K562 (cell line): ENCODE data around the gene VAT1L. TPM values are rescaled to one million over a fixed set of nuclear protein-coding genes. Genes with fewer than 3 reads are reported as not detected.

ENCODE experiments used
- ATAC-seq: fragments of 200-7000 bp; cut with Tn5 transposase; 3 replicates; pipeline ENCODE4 v1.9.1; 2020; ENCODE audit warnings: moderate library complexity
- BruUV-seq: library from RNA; stranded (reverse); fragments of 400-500 nt; replicated peaks from 2 replicates; lab custom pipeline; 2021; lab: Mats Ljungman, UMichigan
- CTCF ChIA-PET: fragments of 300-600 bp; formaldehyde crosslinking; extraction: SDS; loops from one replicate; lab custom pipeline; 2021; ENCODE audit warnings: low intra/inter-chr PET ratio; lab: Yijun Ruan, JAX
- POLR2A ChIA-PET: fragments of 300-600, 350-650 bp; sonication (Branson Sonifier 250); formaldehyde crosslinking; extraction: SDS; loops from one replicate; lab custom pipeline; 2021; ENCODE audit warnings: antibody characterized with exemption, inconsistent platforms; lab: Yijun Ruan, JAX
- DNase-seq, 4 experiments: peaks; one replicate each; pipeline versions ENCODE4 v3.0.0 to v3.0.0-alpha.2; 2011 to 2018; ENCODE audit warnings: low spot score in 3 of 4, mixed read lengths in 3 of 4; ENCODE audit errors: extremely low read depth in 1 of 4
- FAIRE-seq: peaks from 2 replicates; lab custom pipeline; 2011; peaks lifted over from hg19 to GRCh38; lab: Jason Lieb, UNC
- H2AFZ ChIP-seq: 2 replicates; pipeline ENCODE4 v1.6.0; 2011; ENCODE audit warnings: low read depth, low read length, control low read depth, inconsistent platforms
- H3K27ac ChIP-seq: fragments of 200-600 bp; 3 replicates; pipeline ENCODE4 v1.8.0; 2011; ENCODE audit warnings: low read depth, mild to moderate bottlenecking, control low read depth, inconsistent platforms, low read length, moderate library complexity, mixed read lengths; ENCODE audit errors: extremely low read depth
- H3K27me3 ChIP-seq, 2 experiments: fragments of 300-600 bp in 1 of 2; 2 replicates in 1 of 2; 3 replicates in 1 of 2; pipeline versions ENCODE4 v1.6.0 to v1.8.0; 2011; ENCODE audit warnings: inconsistent platforms in 2 of 2, low read length in 2 of 2, mild to moderate bottlenecking in 1 of 2, mixed read lengths in 1 of 2, moderate library complexity in 1 of 2; ENCODE audit not compliant: control insufficient read depth in 2 of 2, insufficient read depth in 2 of 2
- H3K36me3 ChIP-seq: fragments of 300-600 bp; 3 replicates; pipeline ENCODE4 v1.8.0; 2011; ENCODE audit warnings: mild to moderate bottlenecking, low read length, inconsistent platforms; ENCODE audit not compliant: control insufficient read depth, insufficient read depth
- H3K4me1 ChIP-seq, 2 experiments: fragments of 200-600 bp in 1 of 2; replicated peaks in 1 of 2; 2 replicates in 1 of 2; 3 replicates in 1 of 2; pipeline versions ENCODE4 v1.5.1 to v1.8.0; 2011; ENCODE audit warnings: inconsistent platforms in 2 of 2, low read length in 2 of 2, mild to moderate bottlenecking in 1 of 2, mixed read lengths in 1 of 2, moderate library complexity in 1 of 2; ENCODE audit not compliant: control insufficient read depth in 2 of 2, insufficient read depth in 2 of 2
- H3K4me2 ChIP-seq: 2 replicates; pipeline ENCODE4 v1.6.1; 2011; ENCODE audit warnings: low read length, control low read depth, inconsistent platforms, mixed read lengths; ENCODE audit not compliant: insufficient read depth
- H3K4me3 ChIP-seq: fragments of 200-600 bp; sonication (generic), shearing (Covaris generic); 2 replicates; pipeline ENCODE4 v1.5.1; 2016; ENCODE audit warnings: control low read depth, inconsistent platforms
- H3K79me2 ChIP-seq: fragments of 200-600 bp; 3 replicates; pipeline ENCODE4 v1.8.0; 2011; ENCODE audit warnings: low read length, inconsistent platforms; ENCODE audit not compliant: control insufficient read depth, insufficient read depth
- H3K9ac ChIP-seq, 2 experiments: 2 replicates each; pipeline versions ENCODE4 v1.6.0 to v1.6.1; 2011; ENCODE audit warnings: low read depth in 2 of 2, low read length in 2 of 2, control low read depth in 1 of 2, inconsistent platforms in 1 of 2, mild to moderate bottlenecking in 1 of 2, mixed read lengths in 1 of 2; ENCODE audit not compliant: insufficient read depth in 1 of 2
- H3K9me1 ChIP-seq: one replicate; pipeline ENCODE4 v1.6.0; 2011; ENCODE audit warnings: inconsistent platforms, mild to moderate bottlenecking, low read length, moderate library complexity; ENCODE audit not compliant: control insufficient read depth, insufficient read depth
- H3K9me3 ChIP-seq: replicated peaks from 2 replicates; pipeline ENCODE4 v1.5.1; 2011; ENCODE audit warnings: low read depth, low read length, inconsistent platforms; ENCODE audit not compliant: control insufficient read depth, insufficient read depth
- H4K20me1 ChIP-seq: replicated peaks from 2 replicates; pipeline ENCODE4 v1.6.1; 2011; ENCODE audit warnings: low read length, inconsistent platforms, mixed read lengths; ENCODE audit not compliant: control insufficient read depth, insufficient read depth
- SAFB ChIP-seq: fragments of 200-400 bp; formaldehyde crosslinking; IDR thresholded peaks from 2 replicates; pipeline ENCODE4 v1.6.1; 2017; ENCODE audit warnings: low read depth, low read length, borderline replicate concordance
- SIRT6 ChIP-seq: IDR thresholded peaks from one replicate; pipeline ENCODE4 v1.6.1; 2012; ENCODE audit warnings: low read depth, mild to moderate bottlenecking, control low read depth, inconsistent platforms, low read length, moderate library complexity
- WGBS: fragments of 100-300 bp; shearing (Covaris generic); methylation state at CpG from one replicate; pipeline ENCODE4 v1.1.6; 2016; ENCODE audit warnings: low coverage, mixed read lengths; ENCODE audit not compliant: insufficient coverage; ENCODE audit errors: missing lambda C conversion rate; 5-methylcytosine and 5-hydroxymethylcytosine counted together
- in situ Hi-C: fragments of 300-500 bp; cut with MboI; formaldehyde crosslinking; loops from 4 replicates; pipeline ENCODE4 v1.15.0; 2018; ENCODE audit warnings: inconsistent platforms, mixed read lengths
- intact Hi-C: fragments of 100-400 bp; cut with micrococcal nuclease; formaldehyde crosslinking; loops from 2 replicates; pipeline ENCODE4 v1.14.2; 2022
- polyA plus RNA-seq, 8 experiments: library from polyadenylated mRNA; depleted of rRNA in 4 of 8; stranded (reverse) in 5 of 8; unstranded in 3 of 8; fragments of >200 nt; fragmentation: Nextera tagmentation in 2 of 8; fragmentation: Illumina TruSeq in 1 of 8; extraction: Ambion mirVana in 2 of 8; extraction: Trizol in 1 of 8; gene quantifications; 2 replicates each; pipeline versions ENCODE4 v1.2.1 to v1.2.3, GENCODE V29; 2011 to 2014; ENCODE audit warnings: inconsistent platforms in 1 of 8, missing spikeins in 1 of 8
- total RNA-seq, 7 experiments: library from RNA; depleted of rRNA in 6 of 7; stranded (reverse); fragments of >200 nt in 6 of 7; fragmentation: Illumina TruSeq in 2 of 7; extraction: Trizol in 2 of 7; gene quantifications; 2 replicates each; pipeline versions ENCODE4 v1.2.1 to v1.2.3, GENCODE V29; 2011 to 2021; ENCODE audit warnings: low replicate concordance in 1 of 7
- TF ChIP-seq, protein P1 (sequence below): fragments of 450-650 bp; conservative IDR thresholded peaks from 2 replicates; pipeline ENCODE4 v1.6.1; 2016; ENCODE audit warnings: missing genetic modification characterization, low read depth, mild to moderate bottlenecking, missing compliant biosample characterization, moderate library complexity

The VAT1L gene
- total and polyA plus RNA-seq, 9 of the 15 experiments (the other 6 are each of a cell fraction or from before 2014, with no cell fraction given) = 0.01 TPM; not detected in 8

DNA sequence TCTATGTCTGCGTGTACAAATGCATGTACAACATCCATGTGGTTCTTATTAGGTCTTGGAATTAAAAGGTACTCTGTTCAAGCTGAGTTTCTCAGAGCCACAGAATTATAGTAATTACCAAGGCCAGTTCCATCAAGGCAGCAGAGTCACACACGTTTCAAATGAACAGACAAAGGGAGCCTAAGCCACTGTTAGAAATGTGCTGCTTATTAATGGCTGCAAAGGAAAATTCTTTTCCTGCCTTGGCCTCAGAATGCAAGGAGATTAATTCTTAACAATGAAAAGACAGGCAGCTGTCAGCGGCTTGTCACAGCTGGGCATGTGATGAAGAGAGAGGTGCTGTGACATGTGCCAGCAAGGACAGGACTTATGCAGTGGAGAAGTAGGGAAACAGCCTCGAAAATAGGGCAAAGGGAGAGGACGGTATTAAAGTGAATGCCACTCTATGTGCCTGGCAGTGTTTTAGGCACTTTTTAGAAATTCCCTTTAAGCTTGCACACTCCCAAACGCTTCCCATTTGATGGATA is 133.9 kb downstream of the VAT1L start:
- Histone ChIP-seq H3K27me3 (peaks cover 0 to 9% of the 10 kb centered on the region in 2 experiments; a peak in 3 of 5 replicates), H3K4me3 (no peak overlapping the region), H3K27ac (no peak overlapping the region), H3K9ac (no peak overlapping the region), H3K9me1 (no peaks in the 10 kb centered on the region), H3K4me1 (no peaks in the 10 kb centered on the region), H3K4me2 (no peak overlapping the region), H3K79me2 (no peaks in the 10 kb centered on the region), H3K9me3 (no peaks in the 10 kb centered on the region), H3K36me3 (no peaks in the 10 kb centered on the region), H2AFZ (no peak overlapping the region), H4K20me1 (no peaks in the 10 kb centered on the region)
- ATAC-seq (no peak), FAIRE-seq (no peak), DNase-seq (no peak)
- CTCF ChIA-PET = no interaction called here
- intact Hi-C loops = no loop called here
- in situ Hi-C loops = no loop called here
- TF ChIP-seq SAFB = no peak
- TF ChIP-seq, protein P1, sequence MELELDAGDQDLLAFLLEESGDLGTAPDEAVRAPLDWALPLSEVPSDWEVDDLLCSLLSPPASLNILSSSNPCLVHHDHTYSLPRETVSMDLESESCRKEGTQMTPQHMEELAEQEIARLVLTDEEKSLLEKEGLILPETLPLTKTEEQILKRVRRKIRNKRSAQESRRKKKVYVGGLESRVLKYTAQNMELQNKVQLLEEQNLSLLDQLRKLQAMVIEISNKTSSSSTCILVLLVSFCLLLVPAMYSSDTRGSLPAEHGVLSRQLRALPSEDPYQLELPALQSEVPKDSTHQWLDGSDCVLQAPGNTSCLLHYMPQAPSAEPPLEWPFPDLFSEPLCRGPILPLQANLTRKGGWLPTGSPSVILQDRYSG (tag) = no peak
- no peak for TF ChIP-seq SIRT6
- POLR2A ChIA-PET = no interaction called here
- WGBS = 2% methylated on average over 6 of the region's 6 CpGs
- no TSS peak for BruUV-seq

DNA sequence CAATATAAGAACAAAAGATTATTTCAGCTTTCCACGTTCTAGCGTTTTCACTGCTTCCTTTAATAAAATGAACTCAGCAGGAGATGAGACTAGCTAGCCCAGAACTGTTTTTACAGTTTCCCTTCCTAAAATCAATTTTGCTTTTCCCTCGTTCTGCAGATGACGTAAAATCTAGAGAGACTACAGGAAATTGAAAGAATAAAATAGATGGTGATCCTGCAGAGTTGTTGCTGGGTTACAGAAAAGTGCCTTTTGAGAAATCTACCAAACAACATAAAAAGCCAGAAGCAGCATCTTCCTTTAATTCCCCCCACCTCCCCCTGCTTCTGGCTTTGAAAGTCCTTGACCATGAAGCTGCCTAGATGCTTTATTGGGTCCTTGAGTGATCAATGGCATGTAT is 137.2 kb downstream of the VAT1L start:
- ChIA-PET POLR2A (interaction anchor here (1.5 kb wide), 1 partner anchor 9 kb away, joined by 3 read pairs; no protein-coding TSS in a partner anchor), CTCF (no interaction called here)
- ATAC-seq (no peak), FAIRE-seq (no peak), DNase-seq (no peak)
- no peaks in the 10 kb centered on the region for H3K4me1 ChIP-seq
- no TSS peak for BruUV-seq
- WGBS = 6% methylated on average over 4 of the region's 4 CpGs
- no peak overlapping the region for H2AFZ ChIP-seq
- intact Hi-C loops = no loop called here
- H4K20me1 ChIP-seq = no peaks in the 10 kb centered on the region
- in situ Hi-C loops = no loop called here
- no peaks in the 10 kb centered on the region for H3K79me2 ChIP-seq
- H3K4me2 ChIP-seq = no peak overlapping the region
- no peak overlapping the region for H3K27ac ChIP-seq
- no peaks in the 10 kb centered on the region for H3K36me3 ChIP-seq
- no peak overlapping the region for H3K9ac ChIP-seq
- no peak overlapping the region for H3K4me3 ChIP-seq
- H3K27me3 ChIP-seq = peaks cover 0 to 14% of the 10 kb centered on the region in 2 experiments; a peak in 3 of 5 replicates
- H3K9me3 ChIP-seq = no peaks in the 10 kb centered on the region
- no peaks in the 10 kb centered on the region for H3K9me1 ChIP-seq
